Nephron (organoid): ENCODE results near the gene RAB26.
"Not testable (repeated sequence)": the region's sequence is repeated elsewhere in the genome, so short reads cannot be mapped to it uniquely, and the experiment has no call there.

Source experiments
- H3K27ac Mint-ChIP-seq, 3 experiments: 2 replicates each; pipeline ENCODE4 v1.8.0; 2020; ENCODE audit warnings: mixed read lengths in 3 of 3, mild to moderate bottlenecking in 2 of 3, moderate library complexity in 1 of 3
- H3K27me3 Mint-ChIP-seq: 2 replicates; pipeline ENCODE4 v1.8.0; 2021; ENCODE audit warnings: low read depth, mild to moderate bottlenecking, moderate library complexity, mixed read lengths
- H3K36me3 Mint-ChIP-seq: 2 replicates; pipeline ENCODE4 v1.8.0; 2020; ENCODE audit warnings: low read depth, mixed read lengths
- H3K4me1 Mint-ChIP-seq: 2 replicates; pipeline ENCODE4 v1.8.0; 2020; ENCODE audit warnings: mixed read lengths
- H3K4me3 Mint-ChIP-seq, 3 experiments: 2 replicates each; pipeline ENCODE4 v1.8.0; 2020; ENCODE audit warnings: mild to moderate bottlenecking in 3 of 3, mixed read lengths in 3 of 3, moderate library complexity in 2 of 3
- H3K9me3 Mint-ChIP-seq: 2 replicates; pipeline ENCODE4 v1.8.0; 2020; ENCODE audit warnings: mixed read lengths
- CTCF ChIP-seq, 3 experiments: fragments of 200-600 bp; sonication (generic); IDR thresholded peaks; one replicate each; pipeline ENCODE4 v1.5.0; 2021; ENCODE audit warnings: antibody characterized with exemption in 3 of 3; ENCODE audit not compliant: unreplicated experiment in 3 of 3

RAB26 gene

GRCh38 chr16:2121325-2121724 is 27.1 kb upstream of the RAB26 start:
- H3K36me3 Mint-ChIP-seq, H3K9me3 Mint-ChIP-seq, H3K27me3 Mint-ChIP-seq: not testable (repeated sequence)
- Mint-ChIP-seq H3K4me3 (peak overlapping the region in 2 of 3 experiments; percentile 58 to 65), H3K27ac (peak overlapping the region; percentile 82 to 94 (median 85)), H3K4me1 (peaks cover 22% of the 10 kb centered on the region)
- peak; percentile 21 to 40 (median 35) for TF ChIP-seq CTCF (IDR thresholded peaks at IDR 0.05; ENCODE audit: unreplicated experiment in 3 of 3)

DNA sequence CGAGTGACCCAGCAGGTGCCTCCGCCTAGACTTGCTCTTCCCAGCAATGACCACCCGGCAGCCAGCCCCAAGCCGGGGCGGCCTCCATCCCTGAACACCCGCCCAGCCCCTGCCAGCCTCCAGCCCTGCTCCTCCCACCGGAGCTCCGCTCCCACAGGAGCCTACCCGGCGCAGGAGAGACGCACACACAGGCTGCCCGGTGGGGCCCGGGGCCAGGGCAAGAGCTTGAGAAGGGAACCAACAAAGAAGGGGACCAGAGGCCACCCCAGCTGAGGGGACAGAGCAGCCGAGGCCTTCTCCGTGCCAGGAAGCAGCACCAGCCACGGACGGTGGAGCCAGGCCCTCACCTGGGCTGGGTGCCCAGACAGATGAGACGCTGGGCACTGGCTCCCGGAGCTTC is 26.6 kb upstream of the RAB26 start:
- Mint-ChIP-seq H3K4me1 (peaks cover 24% of the 10 kb centered on the region), H3K9me3 (no peaks in the 10 kb centered on the region), H3K36me3 (no peaks in the 10 kb centered on the region), H3K4me3 (no peak overlapping the region), H3K27me3 (no peaks in the 10 kb centered on the region), H3K27ac (peak overlapping the region in 1 of 3 experiments; percentile 85)
- no peak for TF ChIP-seq CTCF (IDR thresholded peaks at IDR 0.05; ENCODE audit: unreplicated experiment in 3 of 3)

GRCh38 chr16:2122429-2122828 is 26.0 kb upstream of the RAB26 start:
- peaks cover 30% of the 10 kb centered on the region for H3K4me1 Mint-ChIP-seq
- H3K27me3 Mint-ChIP-seq, result no peaks in the 10 kb centered on the region
- no peaks in the 10 kb centered on the region for H3K9me3 Mint-ChIP-seq
- no peak overlapping the region for H3K27ac Mint-ChIP-seq
- no peak overlapping the region for H3K4me3 Mint-ChIP-seq
- H3K36me3 Mint-ChIP-seq, result no peaks in the 10 kb centered on the region
- TF ChIP-seq CTCF (IDR thresholded peaks at IDR 0.05; ENCODE audit: unreplicated experiment in 3 of 3), result no peak

DNA sequence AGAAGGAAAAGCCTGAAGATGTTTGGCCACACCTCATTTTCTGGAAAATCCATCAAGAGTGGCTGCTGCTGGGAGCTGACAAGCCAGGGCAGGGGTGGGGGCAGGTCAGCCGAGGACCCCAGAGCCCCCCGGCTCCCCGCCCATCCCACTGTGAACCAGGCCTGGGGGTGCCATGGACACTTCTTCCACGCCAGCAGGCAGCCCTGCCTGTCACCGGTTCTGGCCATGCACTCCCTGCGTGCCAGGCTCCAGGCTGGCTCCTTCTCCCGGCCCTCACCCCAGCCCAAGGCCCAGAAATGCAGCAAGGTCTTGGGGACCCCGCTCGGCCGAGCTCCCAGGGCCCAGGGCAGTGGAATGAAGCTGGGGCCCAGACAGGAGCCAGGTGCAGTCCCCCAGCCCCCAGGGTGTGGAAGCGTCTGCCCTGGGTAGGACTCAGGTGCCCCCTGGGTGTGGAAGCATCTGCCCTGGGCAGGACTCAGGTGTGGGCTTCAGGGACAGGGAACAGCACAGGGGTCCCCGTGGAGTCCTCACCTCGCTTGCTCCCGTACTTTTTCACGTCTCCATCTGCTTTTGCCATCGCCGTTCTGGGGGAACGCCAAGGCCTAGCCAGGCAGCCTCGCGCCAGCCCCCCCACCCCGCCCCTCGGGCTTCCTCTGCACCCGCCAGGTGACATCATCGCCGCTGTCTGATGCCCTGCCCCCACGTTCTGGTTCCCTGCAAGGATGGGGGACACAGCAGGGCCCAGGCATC is 25.3 kb upstream of the RAB26 start:
- not testable (repeated sequence) for H3K36me3 Mint-ChIP-seq, H3K27ac Mint-ChIP-seq, H3K4me3 Mint-ChIP-seq, H3K9me3 Mint-ChIP-seq, H3K27me3 Mint-ChIP-seq
- H3K4me1 Mint-ChIP-seq, result peaks cover 32% of the 10 kb centered on the region

GRCh38 chr16:2123706-2124376 is 24.6 kb upstream of the RAB26 start:
- not testable (repeated sequence) for H3K4me3 Mint-ChIP-seq

DNA sequence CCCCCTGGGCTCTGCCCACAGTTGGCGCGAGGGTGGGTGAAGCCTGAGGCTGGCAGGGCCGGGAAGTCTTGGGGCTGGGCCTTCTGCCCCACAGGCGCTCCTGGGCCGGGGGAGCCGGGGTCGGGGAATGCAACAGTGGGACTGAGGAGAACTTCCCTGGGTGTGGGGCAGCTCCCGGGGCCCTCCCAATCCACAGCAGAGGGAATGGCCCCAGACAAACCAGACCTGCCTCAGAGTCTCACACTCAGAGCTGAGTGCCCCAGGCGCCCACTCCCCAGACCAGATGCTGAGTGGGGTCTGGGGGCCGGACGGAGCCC is 24.1 kb upstream of the RAB26 start:
- not testable (repeated sequence) for H3K36me3 Mint-ChIP-seq, H3K4me3 Mint-ChIP-seq, H3K27me3 Mint-ChIP-seq, H3K9me3 Mint-ChIP-seq
- Mint-ChIP-seq H3K27ac (peak overlapping the region in 1 of 3 experiments; percentile 91), H3K4me1 (peaks cover 37% of the 10 kb centered on the region)

More at GRCh38 chr16:2123706-2124376, 24.6 kb upstream of the RAB26 start:
- H3K36me3 Mint-ChIP-seq, H3K9me3 Mint-ChIP-seq, H3K27me3 Mint-ChIP-seq, H3K27ac Mint-ChIP-seq: not testable (repeated sequence)
- peaks cover 37% of the 10 kb centered on the region for H3K4me1 Mint-ChIP-seq

GRCh38 chr16:2124694-2125444 is 23.6 kb upstream of the RAB26 start:
- Mint-ChIP-seq H3K27ac (peak overlapping the region; percentile 87 to 91 (median 90)), H3K4me1 (peaks cover 37% of the 10 kb centered on the region), H3K4me3 (peak overlapping the region; percentile 64 to 68 (median 66))
- not testable (repeated sequence) for H3K36me3 Mint-ChIP-seq, H3K9me3 Mint-ChIP-seq, H3K27me3 Mint-ChIP-seq

DNA sequence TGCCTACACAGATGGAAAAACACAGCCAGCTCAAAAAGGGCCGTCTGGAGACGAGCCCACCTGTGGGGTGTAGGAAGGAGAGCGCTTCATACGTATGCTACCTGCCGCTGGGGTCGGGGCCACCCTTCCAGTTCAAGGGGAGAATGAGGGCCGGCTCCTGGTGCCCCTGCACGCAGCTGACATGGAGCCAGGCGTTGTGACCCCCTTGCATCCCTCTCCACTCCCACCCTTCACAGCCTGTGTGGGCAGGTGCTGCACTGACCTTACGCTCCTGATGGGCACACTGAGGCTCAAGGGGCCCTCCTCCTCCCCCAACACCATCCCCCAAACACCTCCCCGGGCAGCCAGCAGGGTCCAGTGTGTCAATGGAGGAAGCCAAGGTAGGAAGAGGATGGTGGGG is 22.8 kb upstream of the RAB26 start:
- not testable (repeated sequence) for H3K27me3 Mint-ChIP-seq, H3K9me3 Mint-ChIP-seq, H3K36me3 Mint-ChIP-seq
- Mint-ChIP-seq H3K27ac (peak overlapping the region; percentile 87 to 91 (median 90)), H3K4me3 (peak overlapping the region; percentile 64 to 68 (median 66)), H3K4me1 (peaks cover 32% of the 10 kb centered on the region)

GRCh38 chr16:2126161-2126743 is 22.2 kb upstream of the RAB26 start:
- H3K27me3 Mint-ChIP-seq, H3K9me3 Mint-ChIP-seq, H3K4me3 Mint-ChIP-seq, H3K36me3 Mint-ChIP-seq: not testable (repeated sequence)
- peak overlapping the region; percentile 67 to 83 (median 76) for H3K27ac Mint-ChIP-seq
- H3K4me1 Mint-ChIP-seq, result peaks cover 27% of the 10 kb centered on the region

DNA sequence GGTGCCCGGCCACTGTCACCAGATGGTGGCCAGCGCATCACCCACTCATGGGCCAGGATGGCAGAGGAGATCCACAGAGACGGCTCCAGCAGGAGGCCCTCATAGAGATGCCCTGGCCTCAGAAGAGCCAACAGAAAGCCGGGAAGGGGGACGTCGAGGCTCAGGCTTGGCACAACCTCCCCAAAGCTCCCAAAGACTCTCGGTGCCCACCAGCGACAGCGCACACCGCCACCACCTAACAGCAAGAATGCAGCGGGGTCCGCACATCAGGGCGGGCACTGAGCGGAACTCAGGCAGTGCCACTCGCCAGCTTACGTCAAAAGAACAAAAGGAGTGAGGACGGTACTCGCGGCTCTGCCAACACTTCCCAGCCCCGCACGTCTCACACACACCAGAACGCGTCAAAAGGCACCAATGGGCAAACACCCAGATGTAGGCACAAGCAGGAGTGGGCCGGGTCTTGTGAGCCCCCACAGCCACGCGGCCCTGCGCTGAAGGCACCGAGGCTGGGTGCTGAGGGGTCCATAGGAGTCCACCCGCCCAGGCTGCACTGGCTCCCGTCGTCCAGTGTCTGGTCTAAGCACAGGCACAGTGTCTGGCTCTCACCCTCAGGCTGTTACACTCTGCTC is 21.4 kb upstream of the RAB26 start:
- not testable (repeated sequence) for H3K27me3 Mint-ChIP-seq, H3K36me3 Mint-ChIP-seq, H3K9me3 Mint-ChIP-seq
- H3K27ac Mint-ChIP-seq, result peak overlapping the region; percentile 67 to 83 (median 76)
- peak overlapping the region in 2 of 3 experiments; percentile 38 to 43 for H3K4me3 Mint-ChIP-seq
- peaks cover 23% of the 10 kb centered on the region for H3K4me1 Mint-ChIP-seq
